ENCODE results near the gene MEF2A. TPM values are rescaled to one million over a fixed set of nuclear protein-coding genes. Genes with fewer than 3 reads are reported as not detected.

MEF2A gene
- total and polyA plus RNA-seq, 8 donors = 56.1 to 68.4 (median 63.0) TPM

DNA sequence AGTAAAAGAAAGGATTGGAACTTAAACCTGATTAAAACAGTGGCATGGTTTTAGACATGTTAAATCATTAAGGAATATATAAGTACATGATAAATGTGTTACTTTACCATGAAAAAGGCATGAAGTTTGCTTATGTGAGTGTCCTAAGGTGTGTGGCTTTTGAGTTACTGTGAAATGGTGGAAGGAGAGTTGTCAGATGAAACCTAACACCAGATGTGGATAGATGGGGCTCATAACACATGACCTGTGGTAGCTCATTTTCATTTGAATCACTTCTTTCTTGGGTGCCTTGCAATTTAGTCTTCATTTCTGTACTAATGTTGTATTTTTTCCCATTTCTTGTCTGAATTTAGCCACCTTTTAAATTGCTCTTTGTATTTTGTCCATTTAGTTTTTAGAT, 13.0 kb downstream of the MEF2A start:
- H3K4me1 ChIP-seq = peaks cover 0 to 29% of the 10 kb centered on the region in 2 donors
- intact Hi-C loops (cut with DNase I) = no loop called here

DNA sequence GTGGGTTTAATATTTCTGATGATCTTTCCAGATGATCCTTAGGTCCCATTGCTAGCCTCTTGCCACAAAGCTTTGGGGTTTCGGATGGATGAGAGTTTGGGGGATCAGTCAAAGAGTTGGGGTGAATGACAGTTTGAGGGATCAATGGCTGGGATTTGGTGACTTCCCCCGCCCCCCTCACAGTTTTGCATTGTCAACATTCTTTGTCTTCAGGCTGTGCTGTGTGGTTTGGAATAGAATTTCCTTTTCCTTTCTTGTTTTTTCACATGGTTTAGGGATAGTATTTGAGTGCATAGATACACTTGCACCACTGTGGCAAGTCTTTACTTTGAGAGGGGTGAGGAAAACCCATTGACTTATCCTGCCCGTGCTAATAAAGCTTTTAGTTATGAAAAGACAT, 14.3 kb downstream of the MEF2A start:
- TF ChIP-seq, protein P1, sequence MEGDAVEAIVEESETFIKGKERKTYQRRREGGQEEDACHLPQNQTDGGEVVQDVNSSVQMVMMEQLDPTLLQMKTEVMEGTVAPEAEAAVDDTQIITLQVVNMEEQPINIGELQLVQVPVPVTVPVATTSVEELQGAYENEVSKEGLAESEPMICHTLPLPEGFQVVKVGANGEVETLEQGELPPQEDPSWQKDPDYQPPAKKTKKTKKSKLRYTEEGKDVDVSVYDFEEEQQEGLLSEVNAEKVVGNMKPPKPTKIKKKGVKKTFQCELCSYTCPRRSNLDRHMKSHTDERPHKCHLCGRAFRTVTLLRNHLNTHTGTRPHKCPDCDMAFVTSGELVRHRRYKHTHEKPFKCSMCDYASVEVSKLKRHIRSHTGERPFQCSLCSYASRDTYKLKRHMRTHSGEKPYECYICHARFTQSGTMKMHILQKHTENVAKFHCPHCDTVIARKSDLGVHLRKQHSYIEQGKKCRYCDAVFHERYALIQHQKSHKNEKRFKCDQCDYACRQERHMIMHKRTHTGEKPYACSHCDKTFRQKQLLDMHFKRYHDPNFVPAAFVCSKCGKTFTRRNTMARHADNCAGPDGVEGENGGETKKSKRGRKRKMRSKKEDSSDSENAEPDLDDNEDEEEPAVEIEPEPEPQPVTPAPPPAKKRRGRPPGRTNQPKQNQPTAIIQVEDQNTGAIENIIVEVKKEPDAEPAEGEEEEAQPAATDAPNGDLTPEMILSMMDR (IDR thresholded peaks at IDR 0.05) = no peak
- H3K9me3 ChIP-seq = no peaks in the 10 kb centered on the region
- no peak for ATAC-seq
- H3K36me3 ChIP-seq = no peaks in the 10 kb centered on the region
- intact Hi-C loops (cut with DNase I) = no loop called here
- H3K27ac ChIP-seq = no peak overlapping the region
- H3K27me3 ChIP-seq = no peaks in the 10 kb centered on the region
- peaks cover 0 to 26% of the 10 kb centered on the region in 2 donors for H3K4me1 ChIP-seq
- no peak for DNase-seq
- H3K4me3 ChIP-seq = no peak overlapping the region

More for the DNA sequence above, 13.0 kb downstream of the MEF2A start:
- Histone ChIP-seq H3K9me3 (no peaks in the 10 kb centered on the region), H3K27ac (no peak overlapping the region), H3K4me3 (no peak overlapping the region), H3K27me3 (no peaks in the 10 kb centered on the region), H3K36me3 (no peaks in the 10 kb centered on the region)
- ATAC-seq (no peak), DNase-seq (no peak)
- TF ChIP-seq, protein P1 (IDR thresholded peaks at IDR 0.05) = no peak

DNA sequence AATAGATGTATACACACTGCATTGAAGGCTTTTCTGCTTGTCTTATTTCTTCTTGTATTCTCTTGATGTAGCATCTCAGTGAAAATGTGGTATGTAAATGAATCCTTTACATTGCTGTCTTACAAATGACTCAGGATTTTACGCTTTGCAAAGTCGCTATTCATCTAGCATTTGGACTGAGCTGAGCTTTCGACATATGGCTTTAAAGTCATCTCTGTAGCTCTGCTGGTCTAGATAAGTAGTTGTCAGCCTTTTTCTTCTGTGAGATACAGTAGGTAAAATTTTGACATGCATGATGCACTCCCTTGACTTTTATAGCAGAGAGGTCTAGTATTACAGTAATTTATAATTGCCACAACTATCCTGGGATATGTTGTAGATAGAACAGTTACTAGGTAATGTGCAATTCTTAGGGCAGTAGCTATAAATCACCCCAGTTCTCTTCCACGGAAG, 16.8 kb downstream of the MEF2A start:
- Histone ChIP-seq H3K9me3 (peaks cover 4 to 12% of the 10 kb centered on the region in 2 donors), H3K4me1 (peaks cover 0 to 26% of the 10 kb centered on the region in 2 donors), H3K27ac (no peak overlapping the region), H3K4me3 (no peak overlapping the region), H3K27me3 (no peaks in the 10 kb centered on the region), H3K36me3 (no peaks in the 10 kb centered on the region)
- intact Hi-C loops (cut with DNase I) = no loop called here
- ATAC-seq (no peak), DNase-seq (no peak)
- TF ChIP-seq, protein P1 (IDR thresholded peaks at IDR 0.05) = no peak

DNA sequence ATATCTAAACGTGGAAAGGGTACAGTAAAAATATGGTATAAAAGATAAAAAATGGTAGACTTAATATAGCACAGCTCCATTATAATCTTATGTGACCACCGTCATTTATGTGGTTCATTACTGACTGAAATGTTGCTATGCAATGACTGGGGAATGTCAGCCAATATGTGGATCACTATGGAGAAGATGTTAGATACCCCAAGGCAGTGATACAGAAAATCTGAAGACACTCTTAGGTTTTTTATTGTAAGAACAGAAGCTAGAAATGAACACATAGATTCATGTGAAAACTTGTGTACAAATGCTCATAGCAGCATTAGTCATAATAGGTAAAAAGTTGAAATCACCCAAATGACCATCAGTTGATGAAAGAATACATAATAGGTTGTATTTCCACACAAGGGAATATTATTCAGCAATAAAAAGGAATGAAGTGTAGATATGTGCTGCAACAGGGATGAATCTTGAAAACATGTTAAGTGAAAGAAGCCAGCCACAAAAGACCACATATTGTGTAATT, 18.4 kb downstream of the MEF2A start:
- no peak for ATAC-seq

DNA sequence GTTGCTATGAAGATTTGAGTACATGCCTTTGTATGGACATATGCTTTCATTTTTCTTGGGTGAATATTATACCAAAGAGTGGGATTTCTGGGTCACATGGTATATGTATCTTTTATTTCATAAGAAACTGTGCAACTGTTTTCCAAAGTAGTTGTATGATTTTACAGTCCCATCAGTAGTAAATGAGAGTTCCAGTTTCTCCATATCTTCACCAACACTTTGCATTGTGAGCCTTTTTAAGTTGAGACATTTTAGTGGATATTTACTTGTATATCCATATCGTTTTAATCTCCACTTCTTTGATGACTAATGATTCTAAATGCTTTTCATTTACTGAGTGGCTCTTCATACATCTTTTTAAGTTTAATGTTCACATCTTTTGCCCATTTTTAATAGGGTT, 20.3 kb downstream of the MEF2A start:
- Histone ChIP-seq H3K27me3 (no peaks in the 10 kb centered on the region), H3K9me3 (peaks cover 4 to 12% of the 10 kb centered on the region in 2 donors), H3K4me1 (peaks cover 0 to 16% of the 10 kb centered on the region in 2 donors), H3K27ac (no peak overlapping the region), H3K4me3 (no peak overlapping the region), H3K36me3 (no peaks in the 10 kb centered on the region)
- DNase-seq = no peak
- no peak for ATAC-seq
- TF ChIP-seq, protein P1 (IDR thresholded peaks at IDR 0.05) = no peak
- intact Hi-C loops (cut with DNase I) = no loop called here

More for the DNA sequence above, 18.4 kb downstream of the MEF2A start:
- no peak overlapping the region for H3K4me3 ChIP-seq
- no peaks in the 10 kb centered on the region for H3K36me3 ChIP-seq
- TF ChIP-seq, protein P1 (IDR thresholded peaks at IDR 0.05) = no peak
- intact Hi-C loops (cut with DNase I) = no loop called here
- H3K9me3 ChIP-seq = peaks cover 4 to 12% of the 10 kb centered on the region in 2 donors
- peaks cover 0 to 25% of the 10 kb centered on the region in 2 donors for H3K4me1 ChIP-seq
- no peak for DNase-seq
- no peaks in the 10 kb centered on the region for H3K27me3 ChIP-seq
- no peak overlapping the region for H3K27ac ChIP-seq
